Measurements from ENCODE around the gene ULK4.

GRCh38 chr3:41224120-41224806 is 737.6 kb downstream of the ULK4 start:
- TF ChIP-seq, protein P1, sequence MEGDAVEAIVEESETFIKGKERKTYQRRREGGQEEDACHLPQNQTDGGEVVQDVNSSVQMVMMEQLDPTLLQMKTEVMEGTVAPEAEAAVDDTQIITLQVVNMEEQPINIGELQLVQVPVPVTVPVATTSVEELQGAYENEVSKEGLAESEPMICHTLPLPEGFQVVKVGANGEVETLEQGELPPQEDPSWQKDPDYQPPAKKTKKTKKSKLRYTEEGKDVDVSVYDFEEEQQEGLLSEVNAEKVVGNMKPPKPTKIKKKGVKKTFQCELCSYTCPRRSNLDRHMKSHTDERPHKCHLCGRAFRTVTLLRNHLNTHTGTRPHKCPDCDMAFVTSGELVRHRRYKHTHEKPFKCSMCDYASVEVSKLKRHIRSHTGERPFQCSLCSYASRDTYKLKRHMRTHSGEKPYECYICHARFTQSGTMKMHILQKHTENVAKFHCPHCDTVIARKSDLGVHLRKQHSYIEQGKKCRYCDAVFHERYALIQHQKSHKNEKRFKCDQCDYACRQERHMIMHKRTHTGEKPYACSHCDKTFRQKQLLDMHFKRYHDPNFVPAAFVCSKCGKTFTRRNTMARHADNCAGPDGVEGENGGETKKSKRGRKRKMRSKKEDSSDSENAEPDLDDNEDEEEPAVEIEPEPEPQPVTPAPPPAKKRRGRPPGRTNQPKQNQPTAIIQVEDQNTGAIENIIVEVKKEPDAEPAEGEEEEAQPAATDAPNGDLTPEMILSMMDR (IDR thresholded peaks at IDR 0.05) = no peak
- no peak for TF ChIP-seq POLR2A (IDR thresholded peaks at IDR 0.05)
